Stimulated activated CD4-positive, alpha-beta T cell treated with anti-CD3 and anti-CD28 coated beads, TNF-alpha, amount 100 ng/mL, for 1 hour (primary cell): ENCODE measurements around the gene HDX.
"Not testable (repeated sequence)": the region's sequence is repeated elsewhere in the genome, so short reads cannot be mapped to it uniquely, and the experiment has no call there.

ENCODE experiments used
- DNase-seq, 3 donors: peaks; one replicate each; pipeline ENCODE4 v3.0.0-alpha.2; 2020; ENCODE audit warnings: low read depth in 3 of 3, low spot score in 1 of 3

HDX gene

GRCh38 chrX:84501798-84502628 is at the start of gene HDX:
Gene HDX (minus strand): TSS chrX:84502453. CDS start chrX:84475397, 27,056 bp downstream.
- DNase-seq: peak; percentile 12 to 37 (median 29)

- not testable (repeated sequence) for DNase-seq
These were observed 39.1 kb upstream of the HDX start for GRCh38 chrX:84541315-84541714.

GRCh38 chrX:84537627-84538026 is 35.4 kb upstream of the HDX start:
- not testable (repeated sequence) for DNase-seq

GRCh38 chrX:84488426-84488825 is 13.8 kb downstream of the HDX start:
- no peak for DNase-seq

- no peak for DNase-seq
These were observed 14.6 kb downstream of the HDX start for GRCh38 chrX:84487365-84488353.

GRCh38 chrX:84479086-84479485 is 23.2 kb downstream of the HDX start:
- DNase-seq: no peak

- no peak for DNase-seq
These were observed 25.1 kb downstream of the HDX start for GRCh38 chrX:84477114-84477513.

GRCh38 chrX:84475596-84475995 is 26.7 kb downstream of the HDX start:
- DNase-seq: no peak

- DNase-seq: no peak
These were observed 27.2 kb downstream of the HDX start for GRCh38 chrX:84475101-84475500.

GRCh38 chrX:84469226-84469625 is 33.0 kb downstream of the HDX start:
- DNase-seq: no peak

- no peak for DNase-seq
These were observed 34.4 kb downstream of the HDX start for GRCh38 chrX:84467898-84468297.

GRCh38 chrX:84453351-84454246 is 48.7 kb downstream of the HDX start:
- no peak for DNase-seq

GRCh38 chrX:84441143-84441542 is 61.1 kb downstream of the HDX start:
- DNase-seq: no peak

- no peak for DNase-seq
These were observed 87.1 kb downstream of the HDX start for GRCh38 chrX:84415140-84415539.

GRCh38 chrX:84363663-84364062 is 138.6 kb downstream of the HDX start:
- no peak for DNase-seq

- DNase-seq: no peak
These were observed 139.2 kb downstream of the HDX start for GRCh38 chrX:84363051-84363450.

GRCh38 chrX:84362184-84362838 is 139.9 kb downstream of the HDX start:
- no peak for DNase-seq

GRCh38 chrX:84358271-84358670 is 144.0 kb downstream of the HDX start:
- DNase-seq: no peak

- no peak for DNase-seq
These were observed 145.0 kb downstream of the HDX start for GRCh38 chrX:84357296-84357695.

- no peak for DNase-seq
These were observed 161.3 kb downstream of the HDX start for GRCh38 chrX:84340968-84341367.
